Esophagus muscularis mucosa (tissue), 4 donors: Measurements from ENCODE around the gene BTNL2.

Experiments used
- EP300 ChIP-seq: sonication (generic); formaldehyde crosslinking; IDR thresholded peaks from one replicate; pipeline ENCODE4 v1.6.1; 2017; ENCODE audit warnings: antibody characterized with exemption
- POLR2AphosphoS5 ChIP-seq, 2 donors: sonication (generic); formaldehyde crosslinking; IDR thresholded peaks; one replicate each; pipeline ENCODE4 v1.6.1; 2017; ENCODE audit warnings: antibody characterized with exemption in 2 of 2
- TF ChIP-seq, protein P1 (sequence below), 3 experiments: fragments of 200-600 bp in 2 of 3; fragments of 450-650 bp in 1 of 3; sonication (generic) in 2 of 3; IDR thresholded peaks; one replicate each; pipeline ENCODE4 v1.5.1; 2017 to 2019; ENCODE audit warnings: antibody characterized with exemption in 3 of 3, mild to moderate bottlenecking in 2 of 3, moderate library complexity in 1 of 3

GRCh38 chr6:32447932-32448331 lies 41.0 kb upstream of the BTNL2 start:
- TF ChIP-seq, protein P1, sequence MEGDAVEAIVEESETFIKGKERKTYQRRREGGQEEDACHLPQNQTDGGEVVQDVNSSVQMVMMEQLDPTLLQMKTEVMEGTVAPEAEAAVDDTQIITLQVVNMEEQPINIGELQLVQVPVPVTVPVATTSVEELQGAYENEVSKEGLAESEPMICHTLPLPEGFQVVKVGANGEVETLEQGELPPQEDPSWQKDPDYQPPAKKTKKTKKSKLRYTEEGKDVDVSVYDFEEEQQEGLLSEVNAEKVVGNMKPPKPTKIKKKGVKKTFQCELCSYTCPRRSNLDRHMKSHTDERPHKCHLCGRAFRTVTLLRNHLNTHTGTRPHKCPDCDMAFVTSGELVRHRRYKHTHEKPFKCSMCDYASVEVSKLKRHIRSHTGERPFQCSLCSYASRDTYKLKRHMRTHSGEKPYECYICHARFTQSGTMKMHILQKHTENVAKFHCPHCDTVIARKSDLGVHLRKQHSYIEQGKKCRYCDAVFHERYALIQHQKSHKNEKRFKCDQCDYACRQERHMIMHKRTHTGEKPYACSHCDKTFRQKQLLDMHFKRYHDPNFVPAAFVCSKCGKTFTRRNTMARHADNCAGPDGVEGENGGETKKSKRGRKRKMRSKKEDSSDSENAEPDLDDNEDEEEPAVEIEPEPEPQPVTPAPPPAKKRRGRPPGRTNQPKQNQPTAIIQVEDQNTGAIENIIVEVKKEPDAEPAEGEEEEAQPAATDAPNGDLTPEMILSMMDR (IDR thresholded peaks at IDR 0.05) = no peak
- TF ChIP-seq EP300 (no peak), POLR2AphosphoS5 (IDR thresholded peaks at IDR 0.05) (no peak)
